ENCODE data around the gene PACS2. TPM values are rescaled to one million over a fixed set of nuclear protein-coding genes. Genes with fewer than 3 reads are reported as not detected.

PACS2 gene
- total RNA-seq, 1 donor from 2014 or later = 48.0 TPM

DNA sequence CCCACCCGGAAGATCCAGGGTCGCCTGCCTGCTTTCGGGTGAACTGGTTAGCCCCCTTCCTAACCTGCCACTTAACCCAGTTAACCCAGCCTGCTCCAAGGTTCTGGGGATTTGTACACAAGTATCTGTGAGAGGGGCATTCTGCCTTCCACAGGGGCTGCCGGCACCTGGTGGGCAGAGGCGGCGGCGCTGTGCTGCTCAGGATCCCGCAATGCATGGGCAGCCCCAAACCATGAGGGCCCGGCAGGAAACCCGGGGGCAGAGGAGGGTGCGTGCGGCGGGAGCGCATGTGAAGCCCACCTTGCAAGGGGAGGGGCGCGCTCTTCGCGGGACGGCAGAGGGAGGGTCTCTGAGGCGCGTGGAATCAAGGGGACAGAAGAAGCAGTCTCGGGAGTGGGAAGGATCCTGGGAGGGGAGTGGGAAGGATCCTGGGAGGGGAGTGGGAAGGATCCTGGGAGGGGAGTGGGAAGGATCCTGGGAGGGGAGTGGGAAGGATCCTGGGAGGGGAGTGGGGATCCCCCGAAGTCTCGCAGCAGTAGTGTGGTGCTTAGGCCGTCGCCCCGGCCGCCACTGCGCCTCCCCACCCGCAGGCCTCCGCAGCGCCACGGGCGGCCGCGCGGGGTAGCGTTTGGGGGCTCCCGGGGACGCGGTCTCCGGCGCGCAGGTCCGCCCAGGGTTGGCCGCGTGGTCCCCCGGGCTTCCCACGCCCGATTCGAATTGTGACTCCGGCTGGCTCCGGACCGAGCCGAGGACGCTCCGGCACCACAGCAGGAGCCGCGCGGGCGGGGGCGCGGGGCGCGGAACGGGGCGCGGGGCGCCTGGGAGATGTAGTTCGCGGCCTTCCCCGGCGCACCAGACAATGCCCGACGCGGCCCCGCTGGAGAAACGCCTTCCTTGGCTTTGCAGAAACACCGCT is 100.2 kb downstream of the PACS2 start:
- H3K4me3 Mint-ChIP-seq = peak overlapping the region; percentile 68
- ATAC-seq (ENCODE audit: low read depth) (peak; percentile 80), DNase-seq (peak; percentile 65)
- intact Hi-C loops (cut with micrococcal nuclease) = loop anchor here (1.0 to 5.0 kb wide), 5 partner anchors 16 to 113 kb away; partner anchors contain the start of genes BRF1, TEDC1 and TEX22
- peaks cover 14% of the 10 kb centered on the region for H3K4me1 Mint-ChIP-seq
- no peaks in the 10 kb centered on the region for H3K36me3 Mint-ChIP-seq (ENCODE audit: low read depth)
- TF ChIP-seq, protein P1, sequence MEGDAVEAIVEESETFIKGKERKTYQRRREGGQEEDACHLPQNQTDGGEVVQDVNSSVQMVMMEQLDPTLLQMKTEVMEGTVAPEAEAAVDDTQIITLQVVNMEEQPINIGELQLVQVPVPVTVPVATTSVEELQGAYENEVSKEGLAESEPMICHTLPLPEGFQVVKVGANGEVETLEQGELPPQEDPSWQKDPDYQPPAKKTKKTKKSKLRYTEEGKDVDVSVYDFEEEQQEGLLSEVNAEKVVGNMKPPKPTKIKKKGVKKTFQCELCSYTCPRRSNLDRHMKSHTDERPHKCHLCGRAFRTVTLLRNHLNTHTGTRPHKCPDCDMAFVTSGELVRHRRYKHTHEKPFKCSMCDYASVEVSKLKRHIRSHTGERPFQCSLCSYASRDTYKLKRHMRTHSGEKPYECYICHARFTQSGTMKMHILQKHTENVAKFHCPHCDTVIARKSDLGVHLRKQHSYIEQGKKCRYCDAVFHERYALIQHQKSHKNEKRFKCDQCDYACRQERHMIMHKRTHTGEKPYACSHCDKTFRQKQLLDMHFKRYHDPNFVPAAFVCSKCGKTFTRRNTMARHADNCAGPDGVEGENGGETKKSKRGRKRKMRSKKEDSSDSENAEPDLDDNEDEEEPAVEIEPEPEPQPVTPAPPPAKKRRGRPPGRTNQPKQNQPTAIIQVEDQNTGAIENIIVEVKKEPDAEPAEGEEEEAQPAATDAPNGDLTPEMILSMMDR (IDR thresholded peaks at IDR 0.05) = no peak
- POLR2A ChIA-PET = interaction anchor here (0.8 to 1.0 kb wide), 2 partner anchors 8 to 16 kb away, joined by 5 read pairs; no protein-coding TSS in a partner anchor
- H3K27me3 Mint-ChIP-seq = peaks cover 12% of the 10 kb centered on the region
- CTCF ChIA-PET = interaction anchor here (0.7 to 1.1 kb wide), 3 partner anchors 8 to 75 kb away, joined by 3 to 4 read pairs (median 3); no protein-coding TSS in a partner anchor
- no peak overlapping the region for H3K27ac Mint-ChIP-seq
- no peaks in the 10 kb centered on the region for H3K9me3 Mint-ChIP-seq

DNA sequence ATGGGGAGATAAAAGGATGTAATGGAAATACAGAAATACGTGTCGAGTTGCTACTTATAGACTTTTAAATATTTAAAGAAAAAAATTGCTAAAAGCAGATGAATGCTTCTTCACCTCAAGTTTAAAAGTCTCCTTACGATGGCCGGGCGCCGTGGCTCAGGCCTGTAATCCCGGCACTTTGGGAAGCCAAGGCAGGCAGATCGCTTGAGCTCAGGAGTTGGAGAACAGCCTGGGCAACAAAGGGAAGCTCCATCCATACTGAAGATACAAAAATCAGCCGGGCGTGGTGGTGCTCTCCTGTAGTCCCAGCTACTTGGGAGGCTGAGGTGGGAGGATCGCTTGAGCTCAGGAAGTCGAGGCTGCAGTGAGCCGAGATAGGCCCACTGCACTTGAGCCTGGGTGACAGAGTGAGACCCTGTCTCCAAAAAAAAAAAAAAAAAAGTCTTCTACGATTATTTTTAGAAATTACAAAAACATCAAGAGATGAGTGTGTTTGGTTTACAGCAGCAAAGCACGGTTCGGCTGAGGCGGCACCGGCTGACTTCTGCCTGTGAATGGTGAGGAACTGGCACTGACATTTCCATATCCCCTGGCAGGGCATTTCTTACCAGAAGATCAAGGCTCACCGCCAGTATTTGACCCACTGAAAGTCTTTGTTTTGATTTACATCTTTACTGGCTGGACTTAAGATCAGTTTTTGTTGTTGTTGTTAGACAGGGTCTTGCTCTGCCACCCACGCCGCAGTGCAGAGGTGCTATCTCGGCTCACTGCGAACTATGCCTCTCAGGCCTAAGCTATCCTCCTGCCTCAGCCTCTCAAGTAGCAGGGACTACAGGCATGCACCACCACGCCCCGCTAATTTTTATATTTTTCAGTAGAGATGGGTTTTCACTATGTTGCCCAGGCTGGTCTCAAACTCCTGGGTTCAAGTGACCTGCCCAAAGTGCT is 101.2 kb downstream of the PACS2 start:
- no peak for DNase-seq
- no peak overlapping the region for H3K27ac Mint-ChIP-seq
- peak overlapping the region; percentile 68 for H3K4me3 Mint-ChIP-seq
- ATAC-seq (ENCODE audit: low read depth) = no peak
- intact Hi-C loops (cut with micrococcal nuclease) = loop anchor here (1.0 to 5.0 kb wide), 5 partner anchors 17 to 114 kb away; partner anchors contain the start of genes BRF1, TEDC1 and TEX22
- CTCF ChIA-PET = interaction anchor here (0.7 to 1.1 kb wide), 2 partner anchors 9 to 74 kb away, joined by 3 read pairs; no protein-coding TSS in a partner anchor
- H3K4me1 Mint-ChIP-seq = peaks cover 16% of the 10 kb centered on the region
- POLR2A ChIA-PET = interaction anchor here (0.6 to 1.0 kb wide), 4 partner anchors 9 to 22 kb away, joined by 3 to 5 read pairs (median 4); no protein-coding TSS in a partner anchor
- TF ChIP-seq, protein P1 (IDR thresholded peaks at IDR 0.05) = no peak
- H3K27me3 Mint-ChIP-seq = peaks cover 12% of the 10 kb centered on the region
- no peaks in the 10 kb centered on the region for H3K9me3 Mint-ChIP-seq
- H3K36me3 Mint-ChIP-seq (ENCODE audit: low read depth) = peaks cover under 1% of the 10 kb centered on the region

DNA sequence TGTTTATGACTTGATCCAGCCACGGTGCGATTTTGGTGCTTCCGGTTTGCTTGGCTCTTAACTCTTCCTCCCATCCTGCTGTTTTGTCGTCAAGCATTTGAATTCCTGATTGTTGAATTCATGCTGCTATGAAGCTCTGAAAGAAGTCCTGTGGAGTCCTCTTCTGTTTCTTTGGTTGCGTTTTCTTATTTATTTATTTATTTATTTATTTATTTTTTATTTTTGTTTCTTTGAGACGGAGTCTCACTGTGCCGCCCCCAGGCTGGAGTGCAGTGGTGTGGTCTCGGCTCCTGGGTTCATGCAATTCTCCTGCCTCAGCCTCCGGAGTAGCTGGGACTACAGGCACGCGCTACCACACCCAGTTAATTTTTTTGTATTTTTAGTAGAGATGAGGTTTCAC is 102.1 kb downstream of the PACS2 start:
- TF ChIP-seq, protein P1 (IDR thresholded peaks at IDR 0.05) = no peak
- intact Hi-C loops (cut with micrococcal nuclease) = loop anchor here (5.0 kb wide), 1 partner anchor 61 kb away; no protein-coding TSS in a partner anchor
- H3K4me1 Mint-ChIP-seq = peaks cover 22% of the 10 kb centered on the region
- ChIA-PET CTCF (interaction anchor here (1.2 kb wide), 1 partner anchor 18 kb away, joined by 3 read pairs; the partner anchor contains the start of gene TEX22), POLR2A (interaction anchor here (0.6 kb wide), 1 partner anchor 9 kb away, joined by 3 read pairs; no protein-coding TSS in a partner anchor)
- ATAC-seq (ENCODE audit: low read depth) (no peak), DNase-seq (no peak)
- peaks cover 12% of the 10 kb centered on the region for H3K27me3 Mint-ChIP-seq
- H3K27ac Mint-ChIP-seq = no peak overlapping the region
- H3K4me3 Mint-ChIP-seq = no peak overlapping the region
- no peaks in the 10 kb centered on the region for H3K9me3 Mint-ChIP-seq
- peaks cover 1% of the 10 kb centered on the region for H3K36me3 Mint-ChIP-seq (ENCODE audit: low read depth)

DNA sequence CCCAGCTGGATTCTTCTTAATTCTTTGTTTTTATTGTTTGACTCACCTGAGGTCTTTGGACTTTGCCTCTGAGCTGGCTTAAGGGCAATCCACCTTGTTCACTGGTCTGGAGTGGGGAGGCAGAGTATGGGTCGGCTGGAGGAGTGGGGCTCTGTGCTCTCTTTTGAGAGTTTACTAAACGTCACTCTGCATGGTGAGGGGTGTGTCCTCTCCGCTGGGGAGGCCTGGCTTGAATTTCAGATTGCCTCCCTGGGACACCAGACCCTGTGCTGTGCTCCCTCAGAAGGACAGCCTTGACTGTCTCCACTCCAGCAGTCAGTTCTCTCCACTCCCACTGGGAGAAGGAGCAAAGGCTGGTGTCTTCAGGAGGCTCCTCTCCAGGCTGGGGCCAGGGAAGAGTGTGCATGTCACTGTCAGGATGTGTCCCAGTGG is 103.2 kb downstream of the PACS2 start:
- no peak for ATAC-seq (ENCODE audit: low read depth)
- ChIA-PET CTCF (interaction anchor here (0.6 to 1.3 kb wide), 4 partner anchors 19 to 238 kb away, joined by 3 to 5 read pairs (median 3); partner anchors contain the start of gene TEX22), POLR2A (no interaction called here)
- no peak overlapping the region for H3K27ac Mint-ChIP-seq
- H3K27me3 Mint-ChIP-seq = peaks cover 11% of the 10 kb centered on the region
- H3K4me1 Mint-ChIP-seq = peaks cover 29% of the 10 kb centered on the region
- intact Hi-C loops (cut with micrococcal nuclease) = loop anchor here (5.0 kb wide), 1 partner anchor 60 kb away; no protein-coding TSS in a partner anchor
- DNase-seq = no peak
- H3K36me3 Mint-ChIP-seq (ENCODE audit: low read depth) = peaks cover 1% of the 10 kb centered on the region
- no peaks in the 10 kb centered on the region for H3K9me3 Mint-ChIP-seq
- no peak overlapping the region for H3K4me3 Mint-ChIP-seq
- TF ChIP-seq, protein P1 (IDR thresholded peaks at IDR 0.05) = no peak

All from activated B cell treated with CpG ODN at 0.5 μM for 24 hours (primary cell).